GM13977 (cell line): ENCODE measurements around the gene CRYGC.

Experiments
- DNase-seq: peaks from one replicate; pipeline ENCODE4 v3.0.0; 2012; ENCODE audit warnings: low spot score
- CTCF ChIP-seq: IDR thresholded peaks from 2 replicates; pipeline ENCODE4 v1.5.1; 2012; ENCODE audit warnings: mild to moderate bottlenecking, control low read depth; ENCODE audit not compliant: insufficient read depth; ENCODE audit errors: extremely low read depth, missing control alignments
- in situ Hi-C: fragments of 300-500 bp; cut with MboI; formaldehyde crosslinking; loops from one replicate; pipeline ENCODE4 v1.12.0; 2022; ENCODE audit warnings: low sequenced_read_pairs, low pct_unique_long_range_greater_than_20kb, mixed read lengths, inconsistent platforms; ENCODE audit not compliant: unreplicated experiment

Gene CRYGC

DNA sequence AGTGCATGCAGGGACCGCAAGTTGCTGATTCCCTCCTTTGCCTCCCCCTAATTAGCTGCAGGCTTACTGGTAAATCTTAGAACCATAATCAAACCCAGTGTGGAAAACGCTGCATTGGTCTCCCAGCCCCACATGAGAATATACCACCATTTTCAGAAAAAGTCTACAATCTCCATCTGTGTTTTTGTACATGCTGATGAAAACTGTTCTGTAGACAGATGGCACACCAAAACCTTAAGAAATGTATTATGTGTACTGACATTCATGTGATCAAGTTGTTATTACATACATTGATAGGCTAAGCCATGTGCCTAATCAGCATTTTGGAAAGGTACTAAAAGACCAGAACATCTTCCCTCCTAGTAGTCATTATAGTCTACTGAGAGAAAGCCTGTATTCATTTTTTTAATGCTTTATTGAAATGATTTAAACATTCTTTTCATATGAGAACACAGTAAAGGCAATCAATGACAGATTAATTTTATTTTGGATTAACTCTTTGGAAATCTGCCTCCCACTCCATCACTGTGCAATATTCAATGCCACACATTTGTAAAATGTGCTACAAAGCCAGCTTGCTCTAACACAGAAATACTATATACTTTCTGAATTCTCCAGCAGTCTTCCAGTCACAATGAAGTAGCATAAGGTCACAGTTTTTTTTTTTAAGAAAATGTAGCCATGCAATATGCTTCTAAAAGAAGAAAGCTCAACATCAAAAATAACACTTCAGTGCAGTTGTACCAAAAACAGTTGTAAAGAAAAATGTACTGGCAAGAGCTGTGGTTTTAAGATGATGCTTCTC is 35.5 kb upstream of the CRYGC start:
- in situ Hi-C loops = no loop called here
- no peak for DNase-seq
- TF ChIP-seq CTCF = no peak

- TF ChIP-seq CTCF = no peak
- in situ Hi-C loops = no loop called here
- DNase-seq = no peak
Observed at GRCh38 chr2:208163489-208163888, 33.9 kb upstream of the CRYGC start, which contains the start of gene CRYGA. Gene CRYGA, minus strand, starts transcription at chr2:208163589. Its CDS starts 33 bp downstream, at chr2:208163556.

DNA sequence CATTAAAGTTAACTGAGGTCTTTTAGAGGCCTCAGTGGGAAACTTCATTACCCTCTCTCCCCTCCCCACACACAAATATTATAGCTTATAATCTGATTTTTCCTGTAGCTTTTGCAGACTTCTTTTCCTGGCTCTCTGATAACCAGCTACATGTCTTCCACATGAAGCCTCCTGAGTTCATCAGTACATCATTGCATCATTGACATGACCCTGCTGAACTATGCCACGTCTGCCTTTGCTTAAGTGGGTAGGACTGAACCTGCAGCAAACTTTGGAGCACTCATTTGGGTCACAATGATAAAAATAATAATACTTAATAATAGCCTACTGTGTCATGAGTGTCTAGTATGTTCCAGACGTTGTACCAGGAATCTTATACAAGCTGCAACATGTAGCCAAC is 26.8 kb upstream of the CRYGC start:
- no peak for DNase-seq
- TF ChIP-seq CTCF = no peak
- in situ Hi-C loops = no loop called here

DNA sequence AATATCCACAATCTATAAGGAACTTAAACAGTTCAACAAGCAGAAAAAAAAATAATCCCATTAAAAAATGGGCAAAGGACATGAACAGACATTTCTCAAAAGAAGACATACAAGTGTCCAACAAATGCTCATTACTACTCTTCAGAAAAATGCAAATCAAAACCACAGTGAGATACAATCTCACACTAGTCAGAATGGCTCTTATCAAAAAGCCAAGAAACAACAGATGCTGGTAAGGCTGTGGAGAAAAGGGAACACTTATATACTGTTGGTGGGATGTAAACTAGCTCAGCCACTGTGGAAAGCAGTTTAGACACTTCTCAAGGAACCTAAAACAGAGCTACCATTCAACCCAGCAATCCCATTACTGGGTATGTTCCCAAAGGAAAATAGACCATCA is 23.5 kb upstream of the CRYGC start:
- in situ Hi-C loops = no loop called here
- DNase-seq = no peak
- no peak for TF ChIP-seq CTCF

DNA sequence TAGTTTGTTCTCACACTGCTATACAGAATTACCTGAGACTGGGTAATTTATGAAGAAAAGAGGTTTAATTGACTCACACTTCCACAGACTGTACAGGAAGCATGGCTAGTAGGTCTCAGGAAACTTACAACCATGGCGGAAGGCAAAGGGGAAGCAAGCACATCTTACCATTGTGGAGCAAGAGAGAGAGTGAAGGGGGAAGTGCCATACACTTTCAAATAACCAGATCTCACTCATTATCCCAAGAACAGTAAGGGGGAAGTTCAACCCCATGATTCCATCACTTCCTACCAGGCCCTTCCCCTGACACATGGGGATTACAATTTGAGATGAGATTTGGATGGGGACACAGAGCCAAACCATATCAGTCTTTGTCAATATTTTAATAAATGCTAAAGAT is 21.3 kb upstream of the CRYGC start:
- no peak for DNase-seq
- TF ChIP-seq CTCF = no peak
- in situ Hi-C loops = no loop called here

- no peak for TF ChIP-seq CTCF
- no peak for DNase-seq
- in situ Hi-C loops = no loop called here
Observed at GRCh38 chr2:208150094-208150493, 20.5 kb upstream of the CRYGC start.
